Liver (tissue), 9 donors: ENCODE measurements around the gene PDLIM1. TPM values are rescaled to one million over a fixed set of nuclear protein-coding genes. Genes with fewer than 3 reads are reported as not detected.

ENCODE experiments used
- DNase-seq: peaks from one replicate; pipeline ENCODE4 v3.0.0-alpha.2; 2017; ENCODE audit warnings: low spot score
- H3K27ac ChIP-seq, 2 donors: one replicate each; pipeline ENCODE4 v1.7.0; 2013; ENCODE audit warnings: inconsistent platforms in 2 of 2, low read length in 2 of 2, control low read depth in 1 of 2, low read depth in 1 of 2, mild to moderate bottlenecking in 1 of 2
- H3K27me3 ChIP-seq, 4 donors: one replicate each; pipeline versions ENCODE4 v1.6.1 to v1.7.0; 2013; ENCODE audit warnings: low read length in 3 of 4, inconsistent platforms in 1 of 4, mild to moderate bottlenecking in 1 of 4, moderate library complexity in 1 of 4; ENCODE audit not compliant: control insufficient read depth in 4 of 4, insufficient read depth in 4 of 4
- H3K36me3 ChIP-seq, 4 donors: one replicate each; pipeline versions ENCODE4 v1.6.1 to v1.7.0; 2013; ENCODE audit warnings: low read length in 3 of 4, mild to moderate bottlenecking in 3 of 4, low read depth in 1 of 4, moderate library complexity in 1 of 4; ENCODE audit not compliant: control insufficient read depth in 4 of 4, insufficient read depth in 3 of 4
- H3K4me1 ChIP-seq, 4 donors: one replicate each; pipeline versions ENCODE4 v1.6.1 to v1.7.0; 2013; ENCODE audit warnings: low read length in 3 of 4, mild to moderate bottlenecking in 3 of 4, moderate library complexity in 1 of 4; ENCODE audit not compliant: control insufficient read depth in 4 of 4, insufficient read depth in 4 of 4
- H3K4me3 ChIP-seq, 3 donors: one replicate each; pipeline versions ENCODE4 v1.6.1 to v1.7.0; 2013; ENCODE audit warnings: low read length in 3 of 3, control low read depth in 1 of 3, low read depth in 1 of 3, mild to moderate bottlenecking in 1 of 3
- H3K9ac ChIP-seq, 2 donors: one replicate each; pipeline ENCODE4 v1.7.0; 2013; ENCODE audit warnings: low read length in 2 of 2, mild to moderate bottlenecking in 2 of 2, moderate library complexity in 2 of 2, control low read depth in 1 of 2, low read depth in 1 of 2
- H3K9me3 ChIP-seq, 4 donors: one replicate each; pipeline versions ENCODE4 v1.6.1 to v1.7.0; 2013; ENCODE audit warnings: low read length in 3 of 4; ENCODE audit not compliant: control insufficient read depth in 4 of 4
- ATF3 ChIP-seq: IDR thresholded peaks from 2 replicates; pipeline ENCODE4 v1.6.1; 2016; ENCODE audit warnings: antibody characterized with exemption
- CTCF ChIP-seq: fragments of 150-350 bp; IDR thresholded peaks from 2 replicates; pipeline ENCODE4 v1.5.1; 2017; ENCODE audit warnings: improper control_type of control experiment, low read depth, low read length; ENCODE audit not compliant: missing input control
- EGR1 ChIP-seq, 2 donors: IDR thresholded peaks; 2 replicates each; pipeline ENCODE4 v1.6.1; 2016 to 2018; ENCODE audit warnings: antibody characterized with exemption in 2 of 2, low read depth in 2 of 2
- FOXA1 ChIP-seq: IDR thresholded peaks from 2 replicates; pipeline ENCODE4 v1.6.1; 2016; ENCODE audit warnings: antibody characterized with exemption
- FOXA2 ChIP-seq: IDR thresholded peaks from 2 replicates; pipeline ENCODE4 v1.6.1; 2016; ENCODE audit warnings: antibody characterized with exemption
- GABPA ChIP-seq, 2 donors: IDR thresholded peaks in 1 of 2; conservative IDR thresholded peaks in 1 of 2; 2 replicates each; pipeline ENCODE4 v1.6.1; 2016; ENCODE audit warnings: antibody characterized with exemption in 2 of 2, mild to moderate bottlenecking in 1 of 2, moderate library complexity in 1 of 2
- HNF4A ChIP-seq, 2 donors: conservative IDR thresholded peaks; 2 replicates each; pipeline ENCODE4 v1.6.1; 2016; ENCODE audit warnings: antibody characterized with exemption in 2 of 2, mild to moderate bottlenecking in 2 of 2
- HNF4G ChIP-seq: IDR thresholded peaks from 2 replicates; pipeline ENCODE4 v1.6.1; 2016; ENCODE audit warnings: antibody characterized with exemption
- JUND ChIP-seq, 2 donors: IDR thresholded peaks; 2 replicates each; pipeline ENCODE4 v1.6.1; 2016; ENCODE audit warnings: antibody characterized with exemption in 2 of 2
- MAX ChIP-seq: IDR thresholded peaks from 2 replicates; pipeline ENCODE4 v1.6.1; 2016; ENCODE audit warnings: antibody characterized with exemption
- NR2F2 ChIP-seq: IDR thresholded peaks from 2 replicates; pipeline ENCODE4 v1.6.1; 2016; ENCODE audit warnings: antibody characterized with exemption
- REST ChIP-seq: IDR thresholded peaks from 2 replicates; pipeline ENCODE4 v1.6.1; 2016; ENCODE audit warnings: antibody characterized with exemption, mild to moderate bottlenecking
- RXRA ChIP-seq, 2 donors: IDR thresholded peaks; 2 replicates each; pipeline ENCODE4 v1.6.1; 2017 to 2018; ENCODE audit warnings: antibody characterized with exemption in 2 of 2, mild to moderate bottlenecking in 1 of 2
- SP1 ChIP-seq: IDR thresholded peaks from 2 replicates; pipeline ENCODE4 v1.6.1; 2018; ENCODE audit warnings: antibody characterized with exemption, mild to moderate bottlenecking
- TAF1 ChIP-seq: conservative IDR thresholded peaks from 2 replicates; pipeline ENCODE4 v1.6.1; 2016; ENCODE audit warnings: antibody characterized with exemption, mild to moderate bottlenecking
- YY1 ChIP-seq: IDR thresholded peaks from 2 replicates; pipeline ENCODE4 v1.6.1; 2016; ENCODE audit warnings: antibody characterized with exemption, mild to moderate bottlenecking
- ZBTB33 ChIP-seq: IDR thresholded peaks from 2 replicates; pipeline ENCODE4 v1.6.1; 2016; ENCODE audit warnings: antibody characterized with exemption
- WGBS: extraction: QIAGEN DNeasy Blood & Tissue Kit; methylation state at CpG from one replicate; pipeline ENCODE4 v1.1.7; 2013; 5-methylcytosine and 5-hydroxymethylcytosine counted together
- polyA plus RNA-seq, 2 donors: library from polyadenylated mRNA; stranded (reverse) in 1 of 2; unstranded in 1 of 2; fragments of 200-250 nt in 1 of 2; fragments of >200 nt in 1 of 2; fragmentation: Nextera tagmentation in 1 of 2; extraction: Ambion mirVana in 1 of 2; gene quantifications; one replicate each; pipeline versions ENCODE4 v1.2.1 to v1.2.3, GENCODE V29; 2013 to 2015
- total RNA-seq, 2 donors: library from RNA; depleted of rRNA; stranded (reverse); fragments of >200 nt; gene quantifications; one replicate each; pipeline ENCODE4 v1.2.3, GENCODE V29; 2014
- donor health status: healthy.
- donor health status: healthy.
- donor health status: healthy.
- donor health status: healthy.
- donor health status: healthy.

PDLIM1 gene
- total and polyA plus RNA-seq, 4 donors, result 16.8 to 73.4 (median 44.5) TPM

GRCh38 chr10:95300022-95300539 lies 9.3 kb upstream of the PDLIM1 start:
- no peaks in the 10 kb centered on the region for H3K9me3 ChIP-seq
- no peak overlapping the region for H3K4me3 ChIP-seq
- no peaks in the 10 kb centered on the region for H3K36me3 ChIP-seq
- no peak overlapping the region for H3K9ac ChIP-seq
- H3K27ac ChIP-seq, result no peak overlapping the region
- no peaks in the 10 kb centered on the region for H3K27me3 ChIP-seq
- no peak for DNase-seq
- WGBS, result 94% methylated on average over 3 of the region's 3 CpGs
- TF ChIP-seq HNF4G (no peak), EGR1 (IDR thresholded peaks at IDR 0.05; ENCODE audit: low read depth in 2 of 2) (no peak), CTCF (no peak), ATF3 (no peak), HNF4A (conservative IDR thresholded peaks at IDR 0.05) (no peak), ZBTB33 (no peak), NR2F2 (no peak), TAF1 (no peak)
- peaks cover 0 to 4% (median 3%) of the 10 kb centered on the region in 4 donors for H3K4me1 ChIP-seq

- TF ChIP-seq NR2F2 (no peak), FOXA2 (no peak), YY1 (no peak), MAX (no peak), SP1 (no peak), RXRA (IDR thresholded peaks at IDR 0.05) (no peak), CTCF (no peak), ATF3 (no peak), JUND (IDR thresholded peaks at IDR 0.05) (no peak), HNF4G (no peak), GABPA (IDR thresholded peaks at IDR 0.05 in 1 of 2, conservative IDR thresholded peaks at IDR 0.05 in 1 of 2) (no peak), REST (no peak), TAF1 (no peak), HNF4A (conservative IDR thresholded peaks at IDR 0.05) (no peak), EGR1 (IDR thresholded peaks at IDR 0.05; ENCODE audit: low read depth in 2 of 2) (no peak), FOXA1 (no peak)
- no peak for DNase-seq
- H3K27ac ChIP-seq, result no peak overlapping the region
- no peaks in the 10 kb centered on the region for H3K36me3 ChIP-seq
- H3K4me1 ChIP-seq, result peaks cover 0 to 6% (median 6%) of the 10 kb centered on the region in 4 donors
- no peak overlapping the region for H3K4me3 ChIP-seq
- H3K9me3 ChIP-seq, result no peaks in the 10 kb centered on the region
- no peaks in the 10 kb centered on the region for H3K27me3 ChIP-seq
- 89% methylated on average over 3 of the region's 3 CpGs for WGBS
- no peak overlapping the region for H3K9ac ChIP-seq
Measured at GRCh38 chr10:95297402-95297801, 6.6 kb upstream of the PDLIM1 start.
